Mesenchymal stem cell (in vitro differentiated cells and primary cell): ENCODE measurements around the gene CLDN22.

Experiments
- DNase-seq: peaks from one replicate; pipeline ENCODE4 v3.0.0-alpha.2; 2013
- H2AFZ ChIP-seq: one replicate; pipeline ENCODE4 v1.6.1; 2013; ENCODE audit warnings: low read depth, mild to moderate bottlenecking, control low read depth, inconsistent platforms, low read length, moderate library complexity
- H2AK5ac ChIP-seq: 2 replicates; pipeline ENCODE4 v1.6.1; 2013; ENCODE audit warnings: low read length, moderate library complexity, mild to moderate bottlenecking, inconsistent platforms; ENCODE audit not compliant: severe bottlenecking
- H2BK120ac ChIP-seq: one replicate; pipeline ENCODE4 v1.6.1; 2013; ENCODE audit warnings: low read depth, mild to moderate bottlenecking, inconsistent platforms, low read length, moderate library complexity
- H2BK12ac ChIP-seq, 2 experiments: one replicate each; pipeline ENCODE4 v1.6.1; 2013; ENCODE audit warnings: inconsistent platforms in 2 of 2, low read length in 2 of 2, mild to moderate bottlenecking in 2 of 2, moderate library complexity in 2 of 2, control low read depth in 1 of 2
- H2BK15ac ChIP-seq: one replicate; pipeline ENCODE4 v1.6.1; 2013; ENCODE audit warnings: mild to moderate bottlenecking, low read depth, inconsistent platforms; ENCODE audit not compliant: poor library complexity, severe bottlenecking
- H2BK5ac ChIP-seq: 2 replicates; pipeline ENCODE4 v1.6.1; 2013; ENCODE audit warnings: low read depth, mild to moderate bottlenecking, low read length, control low read depth, inconsistent platforms; ENCODE audit not compliant: poor library complexity, severe bottlenecking
- H3K14ac ChIP-seq, 2 experiments: one replicate each; pipeline ENCODE4 v1.6.1; 2013; ENCODE audit warnings: inconsistent platforms in 2 of 2, low read length in 2 of 2, control low read depth in 1 of 2, mild to moderate bottlenecking in 1 of 2, moderate library complexity in 1 of 2
- H3K18ac ChIP-seq, 2 experiments: one replicate each; pipeline ENCODE4 v1.6.1; 2013; ENCODE audit warnings: inconsistent platforms in 2 of 2, low read length in 2 of 2, control low read depth in 1 of 2, low read depth in 1 of 2, mild to moderate bottlenecking in 1 of 2
- H3K23ac ChIP-seq, 2 experiments: one replicate each; pipeline ENCODE4 v1.6.1; 2013; ENCODE audit warnings: inconsistent platforms in 2 of 2, low read length in 2 of 2, mild to moderate bottlenecking in 2 of 2, moderate library complexity in 2 of 2, control low read depth in 1 of 2
- H3K27ac ChIP-seq: 2 replicates; pipeline ENCODE4 v1.5.1; 2013; ENCODE audit warnings: mild to moderate bottlenecking, moderate library complexity, low read length, control low read depth, inconsistent platforms; ENCODE audit not compliant: poor library complexity, severe bottlenecking
- H3K27me3 ChIP-seq, 2 experiments: 2 replicates each; pipeline versions ENCODE4 v1.6.1 to v1.7.0; 2013; ENCODE audit warnings: low read length in 2 of 2, mild to moderate bottlenecking in 2 of 2, moderate library complexity in 2 of 2, control low read depth in 1 of 2, inconsistent platforms in 1 of 2; ENCODE audit not compliant: control insufficient read depth in 1 of 2, insufficient read depth in 1 of 2
- H3K36me3 ChIP-seq, 2 experiments: 2 replicates each; pipeline versions ENCODE4 v1.6.1 to v1.7.0; 2013; ENCODE audit warnings: low read length in 2 of 2, control low read depth in 1 of 2, inconsistent platforms in 1 of 2, low read depth in 1 of 2, mild to moderate bottlenecking in 1 of 2; ENCODE audit not compliant: insufficient read depth in 2 of 2, control insufficient read depth in 1 of 2
- H3K4ac ChIP-seq, 2 experiments: one replicate each; pipeline ENCODE4 v1.6.1; 2013; ENCODE audit warnings: inconsistent platforms in 2 of 2, low read length in 2 of 2, mild to moderate bottlenecking in 2 of 2, moderate library complexity in 2 of 2, control low read depth in 1 of 2, low read depth in 1 of 2
- H3K4me1 ChIP-seq: 2 replicates; pipeline ENCODE4 v1.6.1; 2013; ENCODE audit warnings: low read depth, low read length, control low read depth; ENCODE audit not compliant: control insufficient read depth, insufficient read depth
- H3K4me2 ChIP-seq: 2 replicates; pipeline ENCODE4 v1.6.1; 2013; ENCODE audit warnings: low read length, mild to moderate bottlenecking, inconsistent platforms; ENCODE audit not compliant: poor library complexity, severe bottlenecking
- H3K4me3 ChIP-seq, 2 experiments: 2 replicates each; pipeline versions ENCODE4 v1.5.1 to v1.7.0; 2013; ENCODE audit warnings: low read length in 2 of 2, mild to moderate bottlenecking in 2 of 2, control low read depth in 1 of 2, low read depth in 1 of 2; ENCODE audit not compliant: insufficient read depth in 1 of 2
- H3K79me1 ChIP-seq: replicated peaks from 2 replicates; pipeline ENCODE4 v1.6.1; 2013; ENCODE audit warnings: mild to moderate bottlenecking, control low read depth, low read length, inconsistent platforms; ENCODE audit not compliant: poor library complexity, severe bottlenecking
- H3K9ac ChIP-seq: 2 replicates; pipeline ENCODE4 v1.7.0; 2013; ENCODE audit warnings: mild to moderate bottlenecking, low read length, moderate library complexity
- H3K9me3 ChIP-seq: 2 replicates; pipeline ENCODE4 v1.7.0; 2013; ENCODE audit warnings: mild to moderate bottlenecking, low read length; ENCODE audit not compliant: control insufficient read depth
- H4K8ac ChIP-seq: one replicate; pipeline ENCODE4 v1.6.1; 2013; ENCODE audit warnings: inconsistent platforms, mild to moderate bottlenecking, low read length, moderate library complexity
- H4K91ac ChIP-seq: one replicate; pipeline ENCODE4 v1.6.1; 2013; ENCODE audit warnings: mild to moderate bottlenecking, low read length, inconsistent platforms
- WGBS: methylation state at CpG from one replicate; pipeline ENCODE4 v1.1.7; 2013; ENCODE audit warnings: mixed read lengths; 5-methylcytosine and 5-hydroxymethylcytosine counted together

CLDN22 gene

DNA sequence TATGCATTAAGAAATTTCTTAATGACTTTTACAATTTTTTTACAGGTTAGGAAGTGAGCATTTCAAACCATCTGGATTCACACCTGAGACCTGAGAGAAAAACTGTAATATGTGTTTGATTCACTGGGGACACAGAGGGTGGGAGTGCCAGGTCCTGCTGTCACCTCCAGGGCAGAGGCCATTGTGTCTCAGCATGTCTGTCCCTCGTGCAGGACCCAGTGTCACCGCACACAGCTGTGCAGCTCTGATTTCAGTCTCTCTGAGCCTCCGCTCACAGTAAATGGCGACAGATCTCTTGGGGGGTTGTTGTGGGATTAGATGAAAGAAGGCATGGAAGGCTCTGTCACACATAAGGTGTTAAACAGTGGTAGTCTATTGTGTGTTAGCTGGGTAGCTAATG lies 25.2 kb upstream of the CLDN22 start:
- DNase-seq = no peak
- H3K27ac ChIP-seq = no peak overlapping the region
- H4K91ac ChIP-seq = no peak overlapping the region
- no peak overlapping the region for H2BK15ac ChIP-seq
- H3K4ac ChIP-seq = no peak overlapping the region
- H3K79me1 ChIP-seq = no peaks in the 10 kb centered on the region
- no peak overlapping the region for H2BK12ac ChIP-seq
- H3K4me2 ChIP-seq = no peak overlapping the region
- H2AK5ac ChIP-seq = no peak overlapping the region
- H3K14ac ChIP-seq = no peak overlapping the region
- peaks cover 0 to 3% of the 10 kb centered on the region in 2 experiments for H3K27me3 ChIP-seq
- no peak overlapping the region for H4K8ac ChIP-seq
- H3K9ac ChIP-seq = no peak overlapping the region
- H3K4me3 ChIP-seq = no peak overlapping the region
- no peaks in the 10 kb centered on the region for H3K9me3 ChIP-seq
- peaks cover 7% of the 10 kb centered on the region for H3K4me1 ChIP-seq
- WGBS = 96% methylated on average over 4 of the region's 4 CpGs
- no peaks in the 10 kb centered on the region for H3K36me3 ChIP-seq
- no peak overlapping the region for H2BK120ac ChIP-seq
- no peak overlapping the region for H3K18ac ChIP-seq
- H2BK5ac ChIP-seq = no peak overlapping the region
- H2AFZ ChIP-seq = no peak overlapping the region
- H3K23ac ChIP-seq = no peak overlapping the region

DNA sequence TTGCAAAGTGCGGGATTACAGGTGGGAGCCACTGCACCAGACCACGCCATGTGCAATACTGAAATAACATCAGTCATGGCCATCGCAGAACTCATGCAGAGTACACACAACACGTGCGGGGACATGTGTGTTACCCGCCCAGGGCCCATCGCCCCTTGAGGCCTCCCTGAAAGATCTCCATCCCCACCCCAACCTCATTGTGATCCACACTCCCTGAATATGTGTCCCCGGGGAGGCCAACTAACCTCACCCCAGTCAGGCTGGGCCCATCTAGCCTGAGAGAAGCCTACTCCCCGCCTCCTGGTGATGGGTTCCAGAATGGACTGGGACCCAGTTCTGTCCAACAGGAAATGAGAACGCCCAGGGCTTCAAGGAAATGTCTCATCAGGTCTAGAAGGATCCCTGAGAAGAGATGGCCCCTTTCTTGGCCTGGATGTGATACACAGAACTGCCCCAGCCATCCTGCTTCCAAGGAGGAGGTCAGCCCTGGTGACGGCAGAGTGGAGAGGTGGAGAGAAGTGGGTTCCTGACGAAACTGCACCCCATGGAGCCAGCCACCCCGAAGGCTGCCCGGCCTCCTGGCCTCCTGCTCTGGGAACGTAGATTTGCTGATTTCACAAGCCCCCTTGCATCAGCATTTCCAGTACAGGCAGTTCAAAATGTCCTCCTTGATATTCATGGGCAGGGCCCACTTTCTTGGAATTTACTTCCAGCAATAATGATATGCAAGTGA lies 24.6 kb upstream of the CLDN22 start:
- Histone ChIP-seq H3K4me3 (peak overlapping the region in 1 of 2 experiments; percentile 25), H3K23ac (no peak overlapping the region), H4K8ac (peak overlapping the region; percentile 33), H2BK120ac (no peak overlapping the region), H2BK15ac (no peak overlapping the region), H3K4me2 (no peak overlapping the region), H3K4me1 (peaks cover 7% of the 10 kb centered on the region), H3K27me3 (peaks cover 0 to 3% of the 10 kb centered on the region in 2 experiments), H3K9me3 (no peaks in the 10 kb centered on the region), H3K4ac (no peak overlapping the region), H3K18ac (no peak overlapping the region), H3K36me3 (no peaks in the 10 kb centered on the region), H4K91ac (no peak overlapping the region), H3K79me1 (no peaks in the 10 kb centered on the region), H3K14ac (no peak overlapping the region), H3K27ac (no peak overlapping the region), H3K9ac (no peak overlapping the region), H2BK12ac (peak overlapping the region in 1 of 2 experiments; percentile 28), H2BK5ac (no peak overlapping the region), H2AK5ac (no peak overlapping the region), H2AFZ (no peak overlapping the region)
- 96% methylated on average over 15 of the region's 15 CpGs for WGBS
- no peak for DNase-seq

DNA sequence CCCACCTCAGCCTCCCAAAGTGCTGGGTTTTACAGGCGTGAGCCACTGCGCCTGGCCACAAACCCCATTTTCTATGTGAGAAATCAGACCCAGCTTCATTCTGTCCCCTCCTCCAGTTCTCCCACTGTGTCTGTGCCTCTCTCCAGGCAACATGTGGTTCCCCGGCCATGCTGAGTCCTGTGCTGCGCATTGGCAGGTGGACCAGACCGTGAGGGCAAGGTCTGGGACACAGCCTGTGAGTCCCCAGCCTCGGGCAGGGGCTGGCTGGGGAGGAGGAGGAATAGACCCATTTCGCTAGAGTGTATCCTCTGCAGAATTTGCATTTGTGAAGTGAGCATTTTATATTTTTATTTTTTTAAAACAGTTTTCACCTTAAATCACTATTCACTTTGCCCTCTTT lies 23.7 kb upstream of the CLDN22 start:
- no peak for DNase-seq
- no peak overlapping the region for H2BK120ac ChIP-seq
- peaks cover 6% of the 10 kb centered on the region for H3K4me1 ChIP-seq
- H4K8ac ChIP-seq = no peak overlapping the region
- H3K27ac ChIP-seq = no peak overlapping the region
- H3K18ac ChIP-seq = no peak overlapping the region
- no peak overlapping the region for H4K91ac ChIP-seq
- no peak overlapping the region for H3K4me2 ChIP-seq
- no peak overlapping the region for H2BK15ac ChIP-seq
- no peaks in the 10 kb centered on the region for H3K79me1 ChIP-seq
- no peaks in the 10 kb centered on the region for H3K9me3 ChIP-seq
- WGBS = 97% methylated on average over 4 of the region's 7 CpGs
- H2AK5ac ChIP-seq = no peak overlapping the region
- H3K14ac ChIP-seq = no peak overlapping the region
- no peak overlapping the region for H3K4me3 ChIP-seq
- no peak overlapping the region for H3K23ac ChIP-seq
- H3K27me3 ChIP-seq = peaks cover 0 to 3% of the 10 kb centered on the region in 2 experiments
- no peak overlapping the region for H3K9ac ChIP-seq
- no peak overlapping the region for H3K4ac ChIP-seq
- no peak overlapping the region for H2BK5ac ChIP-seq
- no peaks in the 10 kb centered on the region for H3K36me3 ChIP-seq
- H2BK12ac ChIP-seq = no peak overlapping the region
- no peak overlapping the region for H2AFZ ChIP-seq

DNA sequence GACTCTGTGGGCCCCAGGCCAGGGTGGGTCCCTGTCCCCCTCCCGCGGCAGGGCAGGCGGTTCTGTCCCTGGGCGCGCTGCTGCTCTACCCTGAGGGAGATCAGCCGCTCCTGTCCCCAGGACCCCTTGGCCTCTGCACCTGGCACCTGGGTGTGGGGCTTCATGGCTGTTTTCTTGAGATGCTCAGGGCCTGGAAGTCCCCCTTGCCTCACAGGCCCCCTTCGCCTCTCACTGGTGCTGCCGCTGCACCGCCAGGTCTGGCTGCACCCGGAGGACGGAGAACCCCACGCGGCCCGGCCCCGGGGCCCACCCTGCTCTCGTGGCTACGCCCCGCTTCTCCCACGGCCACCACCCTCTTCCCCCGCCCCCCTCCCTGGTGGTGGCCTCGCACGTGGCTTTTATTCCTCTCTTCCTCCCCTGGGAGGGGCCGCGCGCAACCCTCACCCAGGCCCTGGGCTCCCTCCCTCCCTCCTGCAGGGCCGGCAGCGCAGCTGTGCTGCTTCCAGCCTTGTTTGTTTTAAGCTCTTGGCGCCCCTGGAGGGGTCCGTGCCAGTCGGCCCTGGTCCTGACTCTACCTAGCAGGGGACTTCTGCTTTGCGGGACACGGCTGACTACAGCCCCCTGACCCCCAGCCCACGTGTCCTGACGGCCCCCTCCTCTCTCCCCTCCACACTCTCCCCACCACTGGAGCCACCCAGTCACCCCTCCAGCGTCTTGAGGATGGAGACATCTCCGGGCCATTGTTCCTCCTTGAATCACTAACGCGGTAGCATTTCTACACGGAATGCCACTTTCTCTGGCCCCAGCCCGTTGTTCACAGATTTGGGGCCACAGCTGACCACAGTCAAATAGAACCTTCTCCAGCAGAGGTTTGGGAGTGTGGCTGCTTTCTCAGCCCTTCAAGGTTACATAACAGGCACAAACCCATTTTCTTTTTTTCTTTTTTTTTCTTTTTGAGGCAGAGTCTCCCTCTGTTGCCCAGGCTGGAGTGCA lies 22.8 kb upstream of the CLDN22 start:
- H3K9ac ChIP-seq = no peak overlapping the region
- H3K4ac ChIP-seq = no peak overlapping the region
- H3K36me3 ChIP-seq = no peaks in the 10 kb centered on the region
- no peak overlapping the region for H2BK15ac ChIP-seq
- H3K4me2 ChIP-seq = no peak overlapping the region
- H2AFZ ChIP-seq = no peak overlapping the region
- WGBS = 82% methylated on average over 37 of the region's 40 CpGs
- H2BK120ac ChIP-seq = peak overlapping the region; percentile 42
- H3K4me3 ChIP-seq = peak overlapping the region in 1 of 2 experiments; percentile 44
- H3K18ac ChIP-seq = peak overlapping the region in 1 of 2 experiments; percentile 42
- no peak overlapping the region for H3K23ac ChIP-seq
- no peak overlapping the region for H2BK5ac ChIP-seq
- H4K8ac ChIP-seq = no peak overlapping the region
- H3K4me1 ChIP-seq = peaks cover 3% of the 10 kb centered on the region
- H3K79me1 ChIP-seq = no peaks in the 10 kb centered on the region
- DNase-seq = no peak
- no peaks in the 10 kb centered on the region for H3K9me3 ChIP-seq
- H3K27ac ChIP-seq = no peak overlapping the region
- H2AK5ac ChIP-seq = no peak overlapping the region
- H2BK12ac ChIP-seq = no peak overlapping the region
- peak overlapping the region in 1 of 2 experiments; percentile 37 for H3K14ac ChIP-seq
- no peak overlapping the region for H4K91ac ChIP-seq
- peaks cover 0 to 3% of the 10 kb centered on the region in 2 experiments for H3K27me3 ChIP-seq
